ENCODE data around the gene SMYD4.

DNA sequence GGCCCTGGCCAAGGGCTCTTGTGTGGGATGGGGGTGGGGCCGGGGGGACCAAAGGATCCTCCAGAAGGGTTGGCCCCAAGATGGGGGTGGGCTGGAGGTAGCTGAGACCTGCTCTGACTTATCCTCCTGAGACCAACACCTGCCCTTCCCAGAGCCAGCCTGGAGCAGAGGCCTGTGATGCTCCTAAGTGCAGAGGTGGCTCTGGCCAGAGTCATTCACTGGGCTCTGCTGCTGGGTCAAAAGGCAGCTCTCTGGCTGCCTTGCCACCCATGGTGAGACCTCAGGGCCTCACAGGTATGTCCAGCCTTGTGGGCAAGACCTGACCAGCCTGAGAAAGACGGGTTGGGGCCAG lies 86.6 kb downstream of the SMYD4 start:
- TF ChIP-seq CTCF (conservative IDR thresholded peaks at IDR 0.05) (no peak), EZH2 (IDR thresholded peaks at IDR 0.05; ENCODE audit: low read depth) (no peak)

Measured in PC-9 (cell line).